ES-I3 (cell line): Measurements from ENCODE around the gene ABCD4.
A peak's percentile ranks its signal among the peaks of the same experiment; 100 is the strongest.

Experiments
- H3K36me3 ChIP-seq: 2 replicates; pipeline ENCODE4 v1.6.1; 2013; ENCODE audit warnings: mild to moderate bottlenecking, low read length, control low read depth, moderate library complexity; ENCODE audit not compliant: insufficient read depth
- H3K4me1 ChIP-seq: 2 replicates; pipeline ENCODE4 v1.6.1; 2013; ENCODE audit warnings: mild to moderate bottlenecking, control low read depth, low read length; ENCODE audit not compliant: insufficient read depth
- H3K9ac ChIP-seq: 2 replicates; pipeline ENCODE4 v1.6.1; 2013; ENCODE audit warnings: low read depth, mild to moderate bottlenecking, low read length, moderate library complexity
- H3K9me3 ChIP-seq: 2 replicates; pipeline ENCODE4 v1.6.1; 2013; ENCODE audit warnings: mild to moderate bottlenecking, low read length, moderate library complexity; ENCODE audit not compliant: control insufficient read depth, insufficient read depth

ABCD4 gene

DNA sequence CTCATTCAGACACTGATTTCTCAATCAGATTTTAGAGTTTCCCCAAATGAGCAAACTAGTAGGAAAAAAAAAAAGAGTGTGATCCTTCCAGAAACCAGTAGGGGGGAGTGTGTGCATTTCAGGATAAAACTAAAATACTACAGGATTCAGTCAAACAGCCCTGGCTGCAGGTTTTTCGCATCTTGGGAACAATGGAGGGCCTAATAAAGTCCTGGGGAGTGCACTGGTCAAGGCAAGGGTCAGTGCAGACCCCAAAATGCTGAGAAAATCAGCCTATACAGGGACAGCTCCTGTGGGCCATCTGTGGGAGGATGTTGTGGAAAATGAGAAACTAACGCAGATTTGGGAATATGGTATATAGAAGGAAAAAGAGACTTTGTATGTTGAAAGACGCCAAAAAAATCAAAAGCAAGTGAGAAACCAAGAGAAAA lies 22.2 kb upstream of the ABCD4 start:
- H3K9ac ChIP-seq, result no peak overlapping the region; the same call in 1 of the 2 replicates
- peaks cover 27% of the 10 kb centered on the region for H3K4me1 ChIP-seq
- H3K36me3 ChIP-seq, result no peaks in the 10 kb centered on the region
- no peaks in the 10 kb centered on the region for H3K9me3 ChIP-seq

DNA sequence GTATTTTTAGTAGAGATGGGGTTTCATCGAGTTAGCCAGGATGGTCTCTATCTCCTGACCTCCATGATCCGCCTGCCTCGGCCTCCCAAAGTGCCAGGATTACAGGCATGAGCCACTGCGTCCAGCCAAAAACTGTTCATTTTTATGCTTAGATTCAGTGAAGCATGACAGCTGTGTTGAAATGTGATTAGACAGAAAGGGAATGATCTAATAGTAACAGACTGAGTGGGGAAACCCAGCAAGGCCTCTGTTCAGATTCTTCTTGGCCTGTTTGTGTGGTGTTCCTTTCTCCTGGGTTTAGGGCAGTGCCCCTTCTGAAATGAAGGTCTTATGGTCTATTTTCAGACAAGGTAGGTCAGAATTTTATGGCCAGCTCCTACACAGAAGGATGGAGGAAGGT lies 11.8 kb upstream of the ABCD4 start:
- H3K36me3 ChIP-seq, result no peaks in the 10 kb centered on the region
- H3K9ac ChIP-seq, result no peak overlapping the region
- H3K4me1 ChIP-seq, result no peaks in the 10 kb centered on the region
- no peaks in the 10 kb centered on the region for H3K9me3 ChIP-seq

DNA sequence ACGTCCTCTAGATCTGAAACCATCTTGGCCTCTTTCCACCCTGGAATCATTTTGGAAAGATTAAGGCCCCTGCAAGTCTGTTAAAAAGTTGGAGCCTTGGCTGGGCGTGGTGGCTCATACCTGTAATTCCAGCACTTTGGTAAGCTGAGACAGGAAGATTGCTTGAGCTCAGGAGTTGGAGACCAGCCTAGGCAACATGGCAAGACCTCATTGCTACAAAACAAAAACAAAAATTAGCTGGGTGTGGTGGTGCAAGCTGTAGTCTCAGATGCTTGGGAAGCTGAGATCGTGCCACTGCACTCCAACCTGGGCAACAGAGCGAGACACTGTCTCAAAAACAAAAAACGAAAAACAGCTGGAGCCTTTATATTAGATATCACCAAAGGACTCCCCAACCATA lies 10.9 kb upstream of the ABCD4 start:
- Histone ChIP-seq H3K4me1 (no peaks in the 10 kb centered on the region), H3K36me3 (no peaks in the 10 kb centered on the region), H3K9me3 (no peaks in the 10 kb centered on the region), H3K9ac (no peak overlapping the region)

DNA sequence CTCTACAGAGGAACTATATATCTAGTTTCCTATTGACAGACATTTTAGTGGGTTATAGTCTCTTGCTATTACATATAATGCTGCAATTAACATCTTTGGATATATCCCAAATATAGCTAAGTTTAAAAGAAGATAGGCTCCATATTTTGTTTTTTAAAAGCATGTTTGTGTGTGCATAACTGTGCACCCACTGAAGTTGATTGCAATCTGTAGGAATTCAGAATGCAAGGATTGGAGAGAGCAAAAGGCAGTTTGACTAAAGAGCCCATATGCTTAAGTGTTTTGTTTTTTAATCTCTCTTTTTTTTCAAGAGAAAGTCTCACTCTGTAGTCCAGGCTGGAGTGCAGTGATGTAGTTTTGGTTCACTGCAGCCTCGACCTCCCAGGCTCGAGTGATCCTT lies 9.4 kb upstream of the ABCD4 start:
- Histone ChIP-seq H3K36me3 (no peaks in the 10 kb centered on the region), H3K4me1 (no peaks in the 10 kb centered on the region), H3K9me3 (no peaks in the 10 kb centered on the region), H3K9ac (no peak overlapping the region)

DNA sequence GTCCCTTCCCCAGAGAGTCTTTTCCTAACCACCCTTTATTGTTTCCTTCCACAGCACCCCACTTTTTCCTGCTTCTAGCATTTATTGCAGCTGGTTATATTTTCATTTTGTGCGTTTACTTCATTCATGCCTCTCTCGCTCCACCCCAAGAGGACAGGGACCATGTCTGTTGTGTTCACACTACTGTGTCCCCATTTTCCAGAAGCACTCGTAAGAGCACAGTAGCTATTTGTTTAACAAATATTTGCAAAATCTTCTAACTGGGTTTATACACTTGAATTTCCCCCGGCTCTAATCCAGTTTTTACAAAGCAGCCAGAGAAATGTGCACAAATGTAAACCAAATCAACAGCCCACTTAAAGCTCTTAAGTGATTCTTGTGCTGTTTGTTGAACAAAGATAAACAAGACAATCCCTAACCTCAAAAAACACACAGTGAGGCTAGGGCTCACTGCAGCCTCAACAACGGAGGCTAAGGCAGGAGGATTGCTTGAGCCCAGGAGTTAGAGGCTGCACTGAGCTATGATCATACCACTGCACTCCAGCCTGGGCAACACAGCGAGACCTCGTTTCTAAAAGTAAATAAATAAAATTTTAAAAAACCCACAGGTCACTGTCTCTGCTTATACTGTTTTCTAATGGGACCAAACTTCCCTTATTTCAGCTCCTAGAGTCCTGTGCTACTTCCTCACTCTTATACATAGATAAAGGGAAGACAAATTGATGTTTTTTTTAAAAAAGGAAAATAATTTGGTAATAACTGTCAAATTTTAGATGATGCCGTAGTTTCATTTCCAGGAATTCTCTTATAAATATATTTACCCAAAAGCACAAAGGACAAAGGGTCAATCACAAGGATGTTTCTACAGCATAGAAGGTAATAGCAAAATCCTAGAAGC lies 6.6 kb upstream of the ABCD4 start:
- Histone ChIP-seq H3K9me3 (no peaks in the 10 kb centered on the region), H3K36me3 (no peaks in the 10 kb centered on the region), H3K4me1 (no peaks in the 10 kb centered on the region), H3K9ac (no peak overlapping the region)

DNA sequence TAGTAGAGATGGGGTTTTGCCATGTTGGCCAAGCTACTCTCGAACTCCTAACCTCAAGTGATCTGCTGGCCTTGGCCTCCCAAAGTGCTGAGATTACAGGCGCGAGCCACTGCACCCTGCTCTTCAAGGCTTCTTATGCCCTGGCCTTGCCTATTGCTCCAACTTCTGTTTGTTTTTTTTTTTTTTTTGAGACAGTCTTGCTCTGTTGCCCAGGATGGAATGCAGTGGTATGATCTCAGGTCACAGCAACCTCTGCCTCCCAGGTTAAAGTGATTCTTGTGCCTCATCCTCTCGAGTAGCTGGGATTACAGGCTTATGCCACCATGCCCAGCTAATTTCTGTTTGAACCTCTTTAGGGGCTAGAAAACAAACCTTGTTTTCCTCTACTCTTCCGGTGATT lies 6.0 kb upstream of the ABCD4 start:
- Histone ChIP-seq H3K9me3 (no peaks in the 10 kb centered on the region), H3K36me3 (no peaks in the 10 kb centered on the region), H3K9ac (no peak overlapping the region), H3K4me1 (no peaks in the 10 kb centered on the region)

DNA sequence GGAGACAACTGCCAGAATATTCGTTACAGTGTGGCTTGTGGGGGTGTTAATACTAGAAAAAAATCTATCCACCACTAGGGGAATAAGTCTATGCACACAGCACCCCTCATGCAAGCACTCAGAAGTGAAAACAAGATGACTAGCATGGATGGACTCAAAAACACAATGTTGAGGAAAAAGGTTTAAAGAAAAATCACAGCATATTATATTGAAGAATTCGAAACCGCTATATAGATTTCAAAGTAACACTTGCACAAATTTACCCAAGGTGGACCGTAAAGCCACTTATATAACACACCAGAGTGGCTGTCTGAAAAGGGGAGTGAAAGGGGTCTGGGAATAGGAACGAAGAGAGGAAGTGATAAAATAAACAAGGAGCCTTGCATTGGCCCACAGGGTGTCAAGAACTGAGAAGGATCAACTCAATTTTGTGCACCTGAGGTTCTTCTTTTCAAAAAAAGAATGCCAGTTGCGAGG lies 544 bp downstream of the ABCD4 start:
- peaks cover 13% of the 10 kb centered on the region for H3K4me1 ChIP-seq
- H3K9me3 ChIP-seq, result no peaks in the 10 kb centered on the region
- H3K9ac ChIP-seq, result peak overlapping the region; percentile 92
- H3K36me3 ChIP-seq, result peaks cover 5% of the 10 kb centered on the region; the same call in 1 of the 2 replicates

DNA sequence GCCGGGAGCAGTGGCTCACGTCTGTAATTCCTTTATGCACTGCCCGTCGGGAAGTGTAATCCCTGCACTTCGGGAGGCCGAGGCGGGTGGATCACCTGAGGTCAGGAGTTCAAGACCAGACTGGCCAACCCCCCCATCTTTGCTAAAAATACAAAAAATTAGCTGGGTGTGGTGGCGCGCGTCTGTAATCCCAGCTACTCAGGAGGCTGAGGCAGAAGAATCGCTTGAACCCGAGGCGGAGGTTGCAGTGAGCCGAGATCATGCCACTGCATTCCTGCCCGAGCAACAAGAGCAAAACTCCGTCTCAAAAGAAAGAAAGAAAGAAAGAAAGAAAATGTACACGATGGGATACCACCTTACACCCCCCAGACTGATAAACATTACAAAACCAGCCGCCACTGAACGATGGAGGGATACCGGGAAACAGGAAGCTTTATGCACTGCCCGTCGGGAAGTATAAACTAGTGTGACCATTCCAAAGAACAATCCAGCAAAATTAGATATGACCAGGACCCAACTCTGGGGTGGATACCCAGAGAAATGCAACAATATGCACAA lies 1.1 kb downstream of the ABCD4 start:
- Histone ChIP-seq H3K9ac (peak overlapping the region; percentile 92), H3K4me1 (peaks cover 13% of the 10 kb centered on the region), H3K9me3 (no peaks in the 10 kb centered on the region), H3K36me3 (peaks cover 10% of the 10 kb centered on the region; the same call in 1 of the 2 replicates)

DNA sequence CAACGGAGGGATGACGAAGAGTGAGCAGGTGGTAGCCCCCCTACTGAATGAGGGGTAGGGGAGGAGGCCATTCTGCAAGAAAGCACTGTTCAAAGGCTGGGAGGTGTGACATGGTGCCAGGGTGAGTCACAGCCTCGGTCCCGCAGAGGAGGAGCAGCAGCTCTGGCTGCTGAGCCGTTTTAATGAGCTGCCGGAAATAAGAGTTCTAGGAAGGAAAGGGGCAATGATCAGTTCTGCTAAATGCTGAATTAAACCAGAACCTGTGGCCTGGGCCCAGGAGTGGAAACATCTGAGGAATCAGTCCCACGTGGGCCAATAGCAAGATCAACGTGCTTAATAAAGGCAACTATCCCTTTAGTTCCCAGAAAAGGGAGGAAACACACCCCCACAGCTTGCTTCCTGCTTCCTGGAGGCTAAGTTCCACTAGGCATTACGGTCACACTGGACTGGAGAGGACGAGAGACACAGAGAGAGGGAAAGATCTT lies 3.6 kb downstream of the ABCD4 start:
- peaks cover 13% of the 10 kb centered on the region for H3K4me1 ChIP-seq
- H3K36me3 ChIP-seq, result peaks cover 11% of the 10 kb centered on the region; the same call in 1 of the 2 replicates

DNA sequence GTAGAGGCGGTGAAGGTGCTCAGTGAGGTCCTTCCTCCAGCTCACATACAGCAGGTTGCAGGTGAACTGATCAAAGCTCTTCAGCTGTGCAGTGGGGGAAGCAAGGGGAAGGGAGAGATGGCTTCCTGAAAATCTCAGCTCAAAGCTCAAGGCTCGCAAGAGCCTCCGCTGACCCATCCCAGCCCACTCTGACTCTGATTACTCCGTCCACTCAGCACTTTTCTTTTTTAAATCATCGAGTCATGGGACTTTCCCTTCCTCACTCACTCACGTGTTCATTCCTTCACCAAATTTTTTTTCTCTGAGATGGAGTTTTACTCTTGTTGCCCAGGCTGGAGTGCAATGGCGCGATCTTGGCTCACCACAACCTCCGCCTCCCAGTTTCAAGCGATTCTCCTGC lies 4.7 kb downstream of the ABCD4 start:
- peaks cover 13% of the 10 kb centered on the region for H3K4me1 ChIP-seq
- H3K36me3 ChIP-seq, result peaks cover 11% of the 10 kb centered on the region; the same call in 1 of the 2 replicates
- no peak overlapping the region for H3K9ac ChIP-seq
- no peaks in the 10 kb centered on the region for H3K9me3 ChIP-seq

More for the DNA sequence above, 3.6 kb downstream of the ABCD4 start:
- Histone ChIP-seq H3K9ac (no peak overlapping the region), H3K9me3 (no peaks in the 10 kb centered on the region)

DNA sequence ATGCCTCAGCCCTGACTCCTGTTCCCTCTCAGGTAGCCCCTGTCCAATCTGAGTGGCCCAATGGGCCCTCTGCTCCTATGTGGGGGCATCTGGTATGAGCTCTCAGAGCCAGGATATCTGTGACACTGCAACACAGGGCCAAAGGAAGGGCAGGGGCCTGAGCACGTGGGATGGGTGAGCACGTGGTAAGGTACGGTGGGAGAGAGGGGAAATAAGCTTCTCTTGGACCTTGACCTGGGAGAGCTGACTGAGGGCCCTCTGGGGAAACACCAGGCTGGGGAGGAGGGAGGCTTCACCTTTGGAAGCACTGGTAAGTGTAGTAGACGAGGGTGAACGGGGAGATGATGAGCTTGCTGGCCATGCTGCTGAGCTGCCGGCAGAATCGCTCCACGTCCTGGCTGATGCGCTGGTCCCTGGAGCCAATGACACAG lies 6.7 kb downstream of the ABCD4 start:
- Histone ChIP-seq H3K36me3 (peaks cover 19% of the 10 kb centered on the region), H3K4me1 (peaks cover 10% of the 10 kb centered on the region), H3K9me3 (no peaks in the 10 kb centered on the region)

DNA sequence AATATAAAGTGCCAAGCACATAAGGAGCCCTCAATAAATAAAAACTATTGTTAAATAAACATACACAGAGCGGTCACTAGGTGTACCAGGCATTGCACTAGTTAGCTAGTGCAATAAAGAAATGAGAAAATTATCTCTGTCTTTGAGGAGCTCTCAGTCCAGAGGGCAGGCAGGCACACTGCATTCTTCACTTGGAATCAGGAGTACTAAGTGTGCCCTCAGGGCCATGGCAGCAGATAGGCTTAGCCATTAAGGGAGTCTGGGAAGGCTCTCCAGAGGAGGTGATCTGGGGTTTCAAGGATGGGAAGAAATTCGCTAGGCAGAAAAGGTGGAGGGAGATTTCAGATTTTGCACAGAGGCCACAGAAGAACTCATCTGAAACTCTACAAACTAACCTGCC lies 9.1 kb downstream of the ABCD4 start:
- Histone ChIP-seq H3K4me1 (no peaks in the 10 kb centered on the region), H3K9me3 (no peaks in the 10 kb centered on the region), H3K9ac (no peak overlapping the region), H3K36me3 (peaks cover 26% of the 10 kb centered on the region)

More for the DNA sequence above, 6.7 kb downstream of the ABCD4 start:
- no peak overlapping the region for H3K9ac ChIP-seq

DNA sequence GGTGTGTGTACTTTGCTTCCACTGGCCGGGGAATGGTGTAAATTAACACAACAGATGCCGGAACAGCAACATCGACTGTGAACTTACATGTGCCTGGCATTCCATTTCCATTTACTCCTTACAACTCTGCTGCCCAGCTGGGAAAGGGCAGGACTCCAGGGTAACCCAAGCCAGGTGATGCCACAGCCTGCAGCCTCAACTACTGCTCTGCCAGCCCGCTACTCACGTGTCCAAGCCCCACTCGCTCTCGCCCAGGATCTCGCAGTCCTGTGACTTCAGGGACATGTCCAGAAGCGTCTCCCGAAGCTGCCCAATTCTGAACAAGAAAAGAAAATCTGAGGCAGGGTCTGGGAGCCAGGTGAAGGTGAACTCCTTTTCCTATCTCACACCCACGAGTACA lies 10.7 kb downstream of the ABCD4 start:
- no peaks in the 10 kb centered on the region for H3K4me1 ChIP-seq
- peaks cover 38% of the 10 kb centered on the region for H3K36me3 ChIP-seq
- no peak overlapping the region for H3K9ac ChIP-seq
- no peaks in the 10 kb centered on the region for H3K9me3 ChIP-seq

DNA sequence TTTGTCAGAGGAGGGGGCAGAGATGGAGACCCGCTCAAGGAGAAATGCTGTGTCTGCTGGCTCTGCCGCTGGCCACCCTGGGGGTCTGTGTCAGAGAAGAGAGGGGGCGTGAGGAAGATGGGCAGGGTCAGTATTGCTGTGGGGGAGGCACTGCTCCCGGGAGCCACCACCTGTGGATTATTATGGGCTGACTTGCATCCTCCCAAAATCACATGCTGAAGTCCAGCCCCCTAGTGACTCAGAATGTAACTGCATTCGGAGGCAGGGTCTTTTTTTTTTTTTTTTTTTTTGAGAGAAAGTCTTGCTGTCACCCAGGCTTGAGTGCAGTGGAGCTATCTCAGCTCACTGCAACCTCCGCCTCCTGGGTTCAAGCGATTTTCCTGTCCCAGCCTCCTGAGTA lies 12.3 kb downstream of the ABCD4 start:
- H3K36me3 ChIP-seq, result peaks cover 47% of the 10 kb centered on the region
- no peaks in the 10 kb centered on the region for H3K9me3 ChIP-seq
- no peak overlapping the region for H3K9ac ChIP-seq
- H3K4me1 ChIP-seq, result no peaks in the 10 kb centered on the region

DNA sequence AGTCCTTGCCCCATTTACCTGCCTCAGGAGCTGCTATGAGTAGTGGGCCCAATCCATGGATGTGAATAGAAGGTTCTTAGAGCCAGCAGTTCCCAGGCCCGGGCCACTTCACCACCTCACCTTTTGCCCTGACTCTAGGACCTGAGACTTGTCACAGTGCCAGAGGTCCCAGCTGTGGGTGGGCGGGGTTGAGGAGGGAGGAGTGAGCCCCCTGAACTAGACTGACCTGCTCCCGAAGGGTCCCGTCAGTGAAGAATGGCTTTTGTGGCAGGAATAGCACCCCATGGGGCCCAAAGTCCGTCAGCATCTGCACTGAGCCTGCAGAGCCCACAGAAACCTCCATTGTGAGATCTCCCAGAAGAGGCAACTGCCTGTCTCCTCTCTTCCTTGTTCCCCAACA lies 12.9 kb downstream of the ABCD4 start:
- Histone ChIP-seq H3K9ac (no peak overlapping the region), H3K4me1 (no peaks in the 10 kb centered on the region), H3K36me3 (peaks cover 49% of the 10 kb centered on the region), H3K9me3 (no peaks in the 10 kb centered on the region)
